ENCODE data around the gene DNM2. TPM values are rescaled to one million over a fixed set of nuclear protein-coding genes. Genes with fewer than 3 reads are reported as not detected.
A peak's percentile ranks its signal among the peaks of the same experiment; 100 is the strongest.

Gene DNM2
- total and polyA plus RNA-seq, 10 of the 15 experiments (the other 5 are each of a cell fraction or from before 2014, with no cell fraction given): 1.2 to 146 (median 68.9) TPM

DNA sequence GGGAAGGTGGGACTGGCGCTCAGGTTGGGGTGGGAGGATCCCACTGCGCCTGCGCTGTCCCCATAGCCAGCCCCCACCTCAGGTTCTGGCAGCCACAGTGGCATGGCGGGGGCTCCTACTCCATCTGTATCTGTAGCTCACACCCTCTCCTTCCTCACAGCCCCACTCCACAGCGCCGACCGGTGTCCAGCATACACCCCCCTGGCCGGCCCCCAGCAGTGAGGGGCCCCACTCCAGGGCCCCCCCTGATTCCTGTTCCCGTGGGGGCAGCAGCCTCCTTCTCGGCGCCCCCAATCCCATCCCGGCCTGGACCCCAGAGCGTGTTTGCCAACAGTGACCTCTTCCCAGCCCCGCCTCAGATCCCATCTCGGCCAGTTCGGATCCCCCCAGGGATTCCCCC, 112.1 kb downstream of the DNM2 start:
- no peak for DNase-seq (ENCODE audit: low read depth, low spot score)
- Histone ChIP-seq H3K27me3 (replicated peaks in 1 of 2; ENCODE audit: control insufficient read depth in 2 of 2, insufficient read depth in 2 of 2, low read length in 1 of 2) (no peaks in the 10 kb centered on the region), H3K9me3 (replicated peaks; ENCODE audit: control insufficient read depth, insufficient read depth, low read length) (no peaks in the 10 kb centered on the region), H4K20me1 (ENCODE audit: control insufficient read depth, insufficient read depth) (no peaks in the 10 kb centered on the region), H3K36me3 (ENCODE audit: control insufficient read depth in 2 of 2, insufficient read depth in 2 of 2, low read length in 1 of 2) (peaks cover 4 to 20% of the 10 kb centered on the region in 2 experiments; a peak in 3 of 4 replicates), H3K4me3 (no peak overlapping the region), H3K4me1 (ENCODE audit: control insufficient read depth, insufficient read depth, low read length) (peaks cover under 1% of the 10 kb centered on the region; the same call in 1 of the 2 replicates), H3K79me2 (ENCODE audit: control insufficient read depth, insufficient read depth, low read length) (no peaks in the 10 kb centered on the region), H3K27ac (ENCODE audit: control insufficient read depth, insufficient read depth) (no peak overlapping the region), H2AFZ (ENCODE audit: control insufficient read depth, low read depth, low read length) (no peak overlapping the region), H3K4me2 (ENCODE audit: control insufficient read depth, insufficient read depth) (no peak overlapping the region), H3K9ac (ENCODE audit: control insufficient read depth, insufficient read depth, low read length) (no peak overlapping the region)
- 0 out of 2 replicates have a peak, but pooled peaks have one; percentile 5 for TF ChIP-seq POLR2A (IDR thresholded peaks at IDR 0.05; ENCODE audit: low read depth, low read length)
- TF ChIP-seq MTA3 (IDR thresholded peaks at IDR 0.05; ENCODE audit: borderline replicate concordance, low read length): no peak
- FAIRE-seq: no peak
- ChIA-PET CTCF (interaction anchor here (1.2 to 1.4 kb wide), 2 partner anchors 112 to 116 kb away, joined by 3 to 6 read pairs; partner anchors contain the start of gene DNM2), RAD21 (ENCODE audit: unreplicated experiment) (interaction anchor here (2.4 kb wide), 1 partner anchor 112 kb away, joined by 12 read pairs; the partner anchor contains the start of gene DNM2), SMC1A (ENCODE audit: uncharacterized antibody, unreplicated experiment) (interaction anchor here (0.7 kb wide), 1 partner anchor 128 kb away, joined by 3 read pairs; no protein-coding TSS in a partner anchor), POLR2A (no interaction called here)
- intact Hi-C loops (cut with micrococcal nuclease; ENCODE audit: unreplicated experiment): no loop called here
- no peak; the same call in 2 of the 3 replicates for ATAC-seq
- in situ Hi-C loops (cut with MboI): no loop called here
- 97% methylated on average over 14 of the region's 16 CpGs for WGBS (ENCODE audit: insufficient coverage, insufficient replicate concordance, low lambda C conversion rate, missing lambda C conversion rate)
- BruUV-seq (replicated peaks): no TSS peak

DNA sequence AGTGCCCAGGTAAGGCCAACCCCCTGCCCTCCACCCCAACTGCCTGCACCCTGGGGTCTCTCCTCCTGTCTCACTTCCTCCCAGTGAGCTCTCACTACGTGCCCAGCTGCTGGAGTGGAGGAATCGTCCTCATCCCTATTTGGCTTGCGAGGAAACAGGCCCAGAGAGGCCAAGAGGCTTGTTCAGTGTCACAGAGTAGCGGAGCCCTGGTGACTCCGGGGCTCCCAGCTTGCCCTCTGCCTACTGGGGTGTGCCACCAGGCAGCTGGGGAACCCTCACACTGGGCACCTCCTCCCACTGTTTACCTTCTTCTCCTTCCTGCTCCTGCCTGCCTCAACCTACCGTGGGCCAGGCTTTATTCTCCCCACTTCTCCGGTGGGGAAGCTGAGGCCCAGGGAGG, 112.5 kb downstream of the DNM2 start:
- no peaks in the 10 kb centered on the region for H3K27me3 ChIP-seq (replicated peaks in 1 of 2; ENCODE audit: control insufficient read depth in 2 of 2, insufficient read depth in 2 of 2, low read length in 1 of 2)
- DNase-seq (ENCODE audit: low read depth, low spot score): no peak
- H3K4me2 ChIP-seq (ENCODE audit: control insufficient read depth, insufficient read depth): no peak overlapping the region
- no peak overlapping the region for H3K9ac ChIP-seq (ENCODE audit: control insufficient read depth, insufficient read depth, low read length)
- ChIA-PET CTCF (no interaction called here), SMC1A (ENCODE audit: uncharacterized antibody, unreplicated experiment) (no interaction called here), RAD21 (ENCODE audit: unreplicated experiment) (interaction anchor here (2.4 kb wide), 1 partner anchor 113 kb away, joined by 12 read pairs; the partner anchor contains the start of gene DNM2), POLR2A (no interaction called here)
- no peak overlapping the region for H3K4me3 ChIP-seq
- H3K79me2 ChIP-seq (ENCODE audit: control insufficient read depth, insufficient read depth, low read length): no peaks in the 10 kb centered on the region; the same call in 1 of the 2 replicates
- H2AFZ ChIP-seq (ENCODE audit: control insufficient read depth, low read depth, low read length): no peak overlapping the region
- BruUV-seq (replicated peaks): no TSS peak
- in situ Hi-C loops (cut with MboI) (no loop called here), intact Hi-C loops (cut with micrococcal nuclease; ENCODE audit: unreplicated experiment) (no loop called here)
- H4K20me1 ChIP-seq (ENCODE audit: control insufficient read depth, insufficient read depth): peaks cover 3% of the 10 kb centered on the region; the same call in 1 of the 2 replicates
- WGBS (ENCODE audit: insufficient coverage, insufficient replicate concordance, low lambda C conversion rate, missing lambda C conversion rate): 91% methylated on average over 7 of the region's 7 CpGs
- no peak for ATAC-seq
- no peak for FAIRE-seq
- H3K9me3 ChIP-seq (replicated peaks; ENCODE audit: control insufficient read depth, insufficient read depth, low read length): no peaks in the 10 kb centered on the region; the same call in 2 of the 3 replicates
- H3K36me3 ChIP-seq (ENCODE audit: control insufficient read depth in 2 of 2, insufficient read depth in 2 of 2, low read length in 1 of 2): peaks cover 4 to 20% of the 10 kb centered on the region in 2 experiments; a peak in 3 of 4 replicates
- peaks cover 5% of the 10 kb centered on the region for H3K4me1 ChIP-seq (ENCODE audit: control insufficient read depth, insufficient read depth, low read length)
- H3K27ac ChIP-seq (ENCODE audit: control insufficient read depth, insufficient read depth): no peak overlapping the region
- TF ChIP-seq PML (IDR thresholded peaks at IDR 0.05; ENCODE audit: low read length): no peak
- no peak for TF ChIP-seq HDGF (IDR thresholded peaks at IDR 0.05)
- no peak for TF ChIP-seq RB1 (IDR thresholded peaks at IDR 0.05; ENCODE audit: borderline replicate concordance)
- TF ChIP-seq, protein P1, sequence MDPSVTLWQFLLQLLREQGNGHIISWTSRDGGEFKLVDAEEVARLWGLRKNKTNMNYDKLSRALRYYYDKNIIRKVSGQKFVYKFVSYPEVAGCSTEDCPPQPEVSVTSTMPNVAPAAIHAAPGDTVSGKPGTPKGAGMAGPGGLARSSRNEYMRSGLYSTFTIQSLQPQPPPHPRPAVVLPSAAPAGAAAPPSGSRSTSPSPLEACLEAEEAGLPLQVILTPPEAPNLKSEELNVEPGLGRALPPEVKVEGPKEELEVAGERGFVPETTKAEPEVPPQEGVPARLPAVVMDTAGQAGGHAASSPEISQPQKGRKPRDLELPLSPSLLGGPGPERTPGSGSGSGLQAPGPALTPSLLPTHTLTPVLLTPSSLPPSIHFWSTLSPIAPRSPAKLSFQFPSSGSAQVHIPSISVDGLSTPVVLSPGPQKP (IDR thresholded peaks at IDR 0.05; ENCODE audit: low read depth, low read length): no peak
- TF ChIP-seq, protein P2, sequence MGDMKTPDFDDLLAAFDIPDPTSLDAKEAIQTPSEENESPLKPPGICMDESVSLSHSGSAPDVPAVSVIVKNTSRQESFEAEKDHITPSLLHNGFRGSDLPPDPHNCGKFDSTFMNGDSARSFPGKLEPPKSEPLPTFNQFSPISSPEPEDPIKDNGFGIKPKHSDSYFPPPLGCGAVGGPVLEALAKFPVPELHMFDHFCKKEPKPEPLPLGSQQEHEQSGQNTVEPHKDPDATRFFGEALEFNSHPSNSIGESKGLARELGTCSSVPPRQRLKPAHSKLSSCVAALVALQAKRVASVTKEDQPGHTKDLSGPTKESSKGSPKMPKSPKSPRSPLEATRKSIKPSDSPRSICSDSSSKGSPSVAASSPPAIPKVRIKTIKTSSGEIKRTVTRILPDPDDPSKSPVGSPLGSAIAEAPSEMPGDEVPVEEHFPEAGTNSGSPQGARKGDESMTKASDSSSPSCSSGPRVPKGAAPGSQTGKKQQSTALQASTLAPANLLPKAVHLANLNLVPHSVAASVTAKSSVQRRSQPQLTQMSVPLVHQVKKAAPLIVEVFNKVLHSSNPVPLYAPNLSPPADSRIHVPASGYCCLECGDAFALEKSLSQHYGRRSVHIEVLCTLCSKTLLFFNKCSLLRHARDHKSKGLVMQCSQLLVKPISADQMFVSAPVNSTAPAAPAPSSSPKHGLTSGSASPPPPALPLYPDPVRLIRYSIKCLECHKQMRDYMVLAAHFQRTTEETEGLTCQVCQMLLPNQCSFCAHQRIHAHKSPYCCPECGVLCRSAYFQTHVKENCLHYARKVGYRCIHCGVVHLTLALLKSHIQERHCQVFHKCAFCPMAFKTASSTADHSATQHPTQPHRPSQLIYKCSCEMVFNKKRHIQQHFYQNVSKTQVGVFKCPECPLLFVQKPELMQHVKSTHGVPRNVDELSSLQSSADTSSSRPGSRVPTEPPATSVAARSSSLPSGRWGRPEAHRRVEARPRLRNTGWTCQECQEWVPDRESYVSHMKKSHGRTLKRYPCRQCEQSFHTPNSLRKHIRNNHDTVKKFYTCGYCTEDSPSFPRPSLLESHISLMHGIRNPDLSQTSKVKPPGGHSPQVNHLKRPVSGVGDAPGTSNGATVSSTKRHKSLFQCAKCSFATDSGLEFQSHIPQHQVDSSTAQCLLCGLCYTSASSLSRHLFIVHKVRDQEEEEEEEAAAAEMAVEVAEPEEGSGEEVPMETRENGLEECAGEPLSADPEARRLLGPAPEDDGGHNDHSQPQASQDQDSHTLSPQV (IDR thresholded peaks at IDR 0.05): no peak
- no peak for TF ChIP-seq SREBF2 (IDR thresholded peaks at IDR 0.05; ENCODE audit: low read length)
- TF ChIP-seq NFYA (IDR thresholded peaks at IDR 0.05; ENCODE audit: borderline replicate concordance, low read depth, low read length): no peak
- no peak for TF ChIP-seq SREBF1 (IDR thresholded peaks at IDR 0.05; ENCODE audit: low read length)
- TF ChIP-seq ZNF207 (IDR thresholded peaks at IDR 0.05; ENCODE audit: borderline replicate concordance): no peak
- no peak for TF ChIP-seq IKZF2 (IDR thresholded peaks at IDR 0.05)
- no peak for TF ChIP-seq CHD4 (IDR thresholded peaks at IDR 0.05)
- TF ChIP-seq MEF2A (IDR thresholded peaks at IDR 0.05; ENCODE audit: insufficient read depth, low read depth, low read length): no peak
- no peak for TF ChIP-seq NFIC (IDR thresholded peaks at IDR 0.05; ENCODE audit: low read depth, low read length)
